D341Med (cell line): ENCODE data around the gene KCNQ2.
"Not testable (repeated sequence)": the region's sequence is repeated elsewhere in the genome, so short reads cannot be mapped to it uniquely, and the experiment has no call there.

Experiments used
- DNase-seq: peaks from one replicate; pipeline ENCODE4 v3.0.0; 2012; ENCODE audit warnings: low spot score

The KCNQ2 gene

DNA sequence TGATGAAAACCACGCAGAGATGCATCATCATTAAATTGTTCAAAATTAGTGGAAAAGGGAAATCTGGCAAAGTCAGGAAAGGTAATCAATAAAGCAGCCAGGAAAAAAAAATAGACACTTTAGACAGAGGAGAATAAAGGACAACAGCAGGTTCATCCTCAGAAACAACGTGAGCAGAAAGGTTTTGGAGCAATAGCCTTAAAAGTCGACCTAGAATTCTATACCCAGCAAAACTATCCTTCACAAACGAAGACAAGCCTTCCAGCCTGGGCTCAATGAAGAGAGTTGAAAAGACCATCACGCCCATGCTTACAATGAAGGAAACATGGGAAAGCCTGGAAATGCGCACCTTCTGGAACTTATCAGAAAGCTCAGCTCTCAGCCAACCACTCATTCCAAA lies 86.6 kb downstream of the KCNQ2 start:
- DNase-seq: no peak

DNA sequence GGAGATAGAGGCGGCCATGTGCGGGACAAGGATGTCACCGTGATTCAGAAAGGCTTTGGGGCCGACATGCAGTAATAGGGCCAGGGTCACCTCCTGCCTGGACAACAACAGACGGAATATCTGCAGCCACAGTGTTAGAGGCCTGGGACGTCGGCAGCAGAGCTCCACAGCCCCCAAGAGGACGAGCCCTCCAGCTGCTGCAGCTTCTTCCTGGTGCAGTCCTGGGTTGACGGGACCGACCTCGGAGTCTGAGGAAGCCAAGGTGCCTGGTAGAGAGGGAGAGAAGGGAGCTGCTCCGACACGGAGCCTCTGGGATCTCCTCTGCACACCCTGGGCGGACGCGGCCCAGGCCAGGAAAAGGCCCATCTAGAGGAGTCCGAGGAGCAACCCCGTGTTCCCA lies 88.1 kb downstream of the KCNQ2 start:
- no peak for DNase-seq

DNA sequence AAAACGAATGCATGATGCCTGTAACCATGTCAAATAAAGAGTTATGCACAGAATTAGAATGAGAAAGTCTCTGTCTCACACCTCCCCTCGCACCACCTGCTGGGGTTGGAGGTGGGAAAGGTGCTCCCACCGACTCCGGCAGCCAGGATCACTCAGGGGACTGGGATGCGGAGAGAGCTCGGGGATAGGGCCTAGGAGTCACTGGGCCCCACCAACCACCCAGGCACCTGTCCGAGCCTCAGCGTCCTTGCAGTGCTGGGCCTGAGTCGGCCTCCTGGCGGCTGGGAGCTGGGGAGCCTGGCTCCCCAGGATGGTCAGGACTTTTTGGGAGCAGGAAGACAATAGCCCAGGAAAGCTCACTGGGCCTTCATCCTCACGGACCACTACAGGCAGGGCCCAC lies 88.9 kb downstream of the KCNQ2 start:
- no peak for DNase-seq

DNA sequence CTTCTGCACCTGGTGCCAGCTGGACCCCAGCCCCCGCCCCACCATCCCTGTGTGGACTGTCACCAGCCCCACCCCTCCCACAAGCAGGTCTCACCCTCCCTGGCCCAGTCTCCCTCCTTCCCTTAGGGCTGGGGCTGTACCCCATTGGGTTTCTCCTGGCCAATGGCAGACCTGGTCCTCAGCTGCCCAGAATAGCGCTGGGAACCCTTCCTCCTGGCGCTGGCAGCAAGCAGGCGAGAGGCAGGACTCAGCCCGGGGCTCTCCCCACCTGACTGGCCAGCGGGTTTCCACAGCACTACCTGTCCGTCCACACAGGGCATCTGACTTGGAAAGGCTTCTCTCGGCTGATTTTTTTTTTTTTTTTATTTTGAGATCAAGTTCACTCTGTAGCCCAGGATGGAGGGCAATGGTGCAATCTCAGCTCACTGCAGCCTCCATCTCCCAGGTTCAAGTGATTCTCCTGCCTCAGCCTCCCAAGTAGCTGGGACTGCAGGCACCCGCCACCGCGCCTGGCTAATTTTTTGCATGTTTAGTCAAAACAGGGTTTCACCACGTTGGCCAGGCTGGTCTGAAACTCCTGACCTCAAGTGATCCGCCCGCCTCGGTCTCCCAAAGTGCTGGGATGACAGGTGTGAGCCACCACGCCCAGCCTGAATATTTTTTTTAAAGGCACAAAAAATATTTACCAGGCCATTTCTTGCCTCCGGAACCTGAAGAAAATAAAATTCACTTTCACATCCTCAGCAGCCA lies 89.7 kb downstream of the KCNQ2 start:
- no peak for DNase-seq

DNA sequence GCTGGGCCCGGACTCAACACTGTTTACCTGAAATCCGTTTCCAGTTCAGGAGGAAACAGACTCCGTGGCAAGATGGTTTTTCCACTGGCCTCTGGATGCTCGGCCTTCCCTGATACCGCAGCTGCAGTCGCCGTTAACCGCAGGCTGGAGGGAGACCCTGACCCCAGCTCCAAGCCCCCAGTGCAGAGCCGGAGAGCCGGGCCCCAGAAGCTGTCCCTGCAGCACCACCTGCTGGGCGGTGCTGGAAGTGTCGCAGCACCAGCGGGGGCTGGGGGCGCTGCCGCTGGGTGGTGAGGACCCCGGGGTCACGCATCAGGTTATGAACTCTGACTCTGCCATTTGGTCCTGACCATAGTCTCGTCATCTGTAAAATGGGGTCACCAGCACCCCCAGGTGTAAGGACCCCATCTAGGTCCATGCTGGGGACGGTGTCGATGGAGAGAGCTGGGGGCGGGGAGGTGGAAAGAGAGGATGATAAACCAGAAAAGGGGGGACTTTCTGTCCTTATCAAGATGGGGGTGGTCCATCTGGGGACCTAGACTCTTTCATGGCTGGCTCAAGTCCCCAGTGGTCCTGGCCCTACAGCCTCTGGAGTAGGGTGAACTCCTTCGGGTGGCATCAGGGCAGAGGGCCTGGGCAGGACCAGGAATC lies 90.5 kb downstream of the KCNQ2 start:
- DNase-seq: peak; percentile 90

DNA sequence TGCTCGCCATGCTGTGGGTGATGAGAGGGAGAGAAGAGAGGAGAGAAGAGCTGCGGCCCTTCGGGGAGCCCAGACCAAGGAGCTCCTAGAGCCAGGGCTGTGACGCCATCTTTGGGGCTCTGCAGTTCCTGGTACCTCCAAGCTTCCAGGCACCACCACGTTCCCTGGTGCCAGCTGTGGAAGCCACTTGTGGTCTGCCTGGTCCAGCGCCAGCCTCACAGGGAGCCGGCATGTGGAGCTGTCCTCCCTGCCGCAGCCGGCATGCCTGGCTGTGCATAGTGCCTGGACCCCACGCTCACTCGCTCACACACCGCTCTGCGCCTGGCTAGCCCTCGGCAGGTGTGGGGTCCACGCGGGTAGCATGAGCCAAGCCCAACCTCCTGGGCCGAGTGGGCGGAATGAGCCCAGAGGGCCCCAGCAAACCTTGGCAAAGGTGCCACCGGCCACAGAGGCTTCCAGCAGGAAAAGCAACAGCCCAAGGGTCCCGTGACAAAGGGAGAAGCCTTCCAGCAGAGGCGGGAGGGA lies 92.0 kb downstream of the KCNQ2 start:
- no peak for DNase-seq

DNA sequence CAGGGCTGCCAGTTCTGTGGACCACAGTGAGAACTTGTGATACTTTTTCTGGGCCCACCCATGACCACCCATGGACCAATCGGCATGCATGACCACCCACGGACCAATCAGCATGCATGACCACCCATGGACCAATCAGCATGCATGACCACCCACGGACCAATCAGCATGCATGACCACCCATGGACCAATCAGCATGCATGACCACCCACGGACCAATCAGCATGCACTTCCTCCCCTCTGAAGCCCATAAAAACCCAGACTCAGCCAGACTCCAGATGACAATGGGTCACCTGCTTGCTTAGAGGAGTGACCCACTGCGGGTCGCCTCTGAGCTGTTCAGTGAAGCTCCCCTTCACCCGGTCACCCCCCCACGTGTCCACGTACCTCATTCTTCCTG lies 92.6 kb downstream of the KCNQ2 start:
- not testable (repeated sequence) for DNase-seq

GRCh38 chr20:63379296-63379695 lies 93.2 kb downstream of the KCNQ2 start:
- no peak for DNase-seq

DNA sequence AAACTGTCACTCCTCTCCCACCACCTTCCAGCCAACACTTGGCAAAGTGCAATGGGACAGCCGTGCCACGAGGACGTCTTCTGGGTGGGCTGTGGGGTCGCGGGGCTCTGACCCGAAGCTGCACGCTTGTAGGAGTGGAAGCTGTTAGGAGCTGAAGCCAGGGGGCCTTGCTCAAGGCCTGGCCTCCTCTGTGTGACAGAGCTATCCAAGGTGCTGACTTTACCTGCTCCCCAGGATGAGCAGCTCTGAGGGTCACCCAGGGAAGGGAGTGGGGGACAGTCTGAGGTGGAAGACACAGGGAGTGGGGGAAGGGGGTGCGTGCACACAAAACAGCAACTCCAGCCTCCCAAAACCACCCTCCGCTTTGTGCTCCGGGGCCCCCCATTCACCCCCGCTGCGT lies 93.8 kb downstream of the KCNQ2 start:
- DNase-seq: no peak

DNA sequence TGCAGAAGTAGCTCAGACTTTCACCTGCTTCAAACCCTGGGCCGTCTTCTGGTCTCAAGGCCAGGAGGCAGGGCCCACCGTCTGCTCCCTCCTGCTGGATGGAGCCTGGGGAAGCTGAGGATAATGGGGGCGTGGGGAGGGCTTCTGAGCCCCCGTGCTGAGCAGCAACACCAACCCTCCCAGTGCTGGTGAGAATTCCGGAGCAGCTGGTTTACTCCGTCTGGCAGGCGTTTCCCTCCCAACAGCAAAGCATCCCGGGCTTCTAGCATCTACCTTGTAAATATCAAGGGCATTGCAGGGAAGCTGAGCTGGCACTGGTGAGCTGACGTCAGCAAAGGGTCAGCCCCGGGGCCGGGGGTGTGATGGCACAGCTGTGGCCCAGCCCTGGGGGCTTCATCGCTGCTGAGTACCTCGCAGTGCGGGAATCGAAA lies 94.5 kb downstream of the KCNQ2 start:
- DNase-seq: no peak

DNA sequence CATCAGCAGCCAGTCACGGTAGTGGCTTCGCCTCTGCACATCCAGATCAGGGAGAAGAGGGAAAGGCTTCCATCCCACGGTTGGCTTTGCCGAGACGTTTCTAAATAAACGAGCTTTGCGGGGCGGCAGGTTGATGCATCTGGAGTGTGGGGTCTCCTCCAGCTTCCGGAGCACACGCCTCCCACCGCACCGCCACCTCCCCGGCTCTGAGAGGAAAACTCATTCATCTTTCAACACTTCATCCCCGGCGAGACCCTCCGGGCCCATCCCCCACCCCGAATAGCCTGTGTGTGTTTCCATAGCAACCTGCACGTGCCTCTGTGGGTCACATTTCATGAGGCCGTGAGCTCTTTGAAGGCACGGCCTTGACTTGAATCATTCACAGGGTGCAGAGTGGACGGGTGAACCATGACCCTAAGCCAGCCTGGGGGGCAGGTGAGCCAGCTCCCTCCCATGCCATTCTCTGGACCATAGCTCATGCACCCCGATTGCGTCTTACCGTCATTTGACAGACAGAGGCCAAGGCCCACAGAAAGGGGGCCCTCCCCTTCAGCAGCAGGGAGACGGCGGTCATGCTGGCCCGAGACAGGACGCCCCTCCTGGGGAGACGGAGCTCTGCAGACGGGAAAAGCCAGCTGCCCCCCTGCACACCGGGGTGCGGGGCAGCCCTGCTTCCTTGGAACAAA lies 95.1 kb downstream of the KCNQ2 start:
- no peak for DNase-seq

DNA sequence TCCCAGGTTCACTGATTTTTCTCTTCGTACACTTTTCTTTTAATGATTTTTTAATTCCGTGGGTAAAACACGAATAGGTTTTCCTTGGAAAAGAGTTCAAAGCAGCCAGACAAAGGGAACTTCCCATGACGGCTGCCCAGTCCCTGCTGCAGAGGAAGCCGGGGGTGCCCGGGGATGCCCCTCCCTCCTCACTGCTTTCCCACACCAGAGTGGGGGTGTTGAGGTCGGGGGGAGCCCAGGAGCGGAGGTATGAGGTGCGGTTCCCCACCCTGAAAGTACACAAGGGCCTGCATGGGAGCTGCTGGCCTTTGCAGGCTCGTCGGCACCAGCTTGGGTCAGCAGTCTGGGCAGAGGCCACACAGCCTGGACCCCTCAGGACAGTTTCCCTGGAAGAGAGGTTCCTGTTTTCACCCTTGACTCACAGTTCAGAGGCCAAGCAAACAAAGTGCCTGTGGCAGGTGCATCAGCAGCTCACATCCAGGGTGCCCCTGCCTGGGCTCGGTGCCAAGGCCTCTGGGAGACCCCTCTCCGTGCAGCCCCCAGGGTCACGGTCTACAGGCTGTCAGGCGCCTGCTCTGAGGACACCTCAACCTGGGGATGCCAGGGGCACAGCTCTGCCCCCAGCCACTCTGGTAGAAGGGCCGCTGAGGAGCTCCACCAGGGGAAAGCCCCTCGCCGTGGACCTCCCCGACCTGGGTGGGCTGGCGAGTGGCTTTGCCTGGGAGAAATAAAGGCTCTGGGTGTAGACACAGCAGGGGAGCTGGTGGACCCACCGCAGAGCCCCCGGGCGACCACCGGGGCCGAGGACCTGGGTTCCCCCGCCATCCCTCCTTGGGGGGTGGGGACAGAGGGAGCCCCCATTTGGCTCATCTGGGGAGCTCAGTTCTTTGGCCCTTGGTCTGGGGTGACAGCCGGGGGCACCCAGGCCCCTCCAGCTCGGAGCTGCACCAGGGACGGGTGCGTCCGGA lies 95.9 kb downstream of the KCNQ2 start:
- DNase-seq: no peak

- DNase-seq: no peak
Measured at GRCh38 chr20:63375438-63375837, 97.0 kb downstream of the KCNQ2 start.

- no peak for DNase-seq
Measured at GRCh38 chr20:63374504-63374903, 98.0 kb downstream of the KCNQ2 start.

GRCh38 chr20:63373996-63374395 lies 98.5 kb downstream of the KCNQ2 start:
- DNase-seq: no peak

DNA sequence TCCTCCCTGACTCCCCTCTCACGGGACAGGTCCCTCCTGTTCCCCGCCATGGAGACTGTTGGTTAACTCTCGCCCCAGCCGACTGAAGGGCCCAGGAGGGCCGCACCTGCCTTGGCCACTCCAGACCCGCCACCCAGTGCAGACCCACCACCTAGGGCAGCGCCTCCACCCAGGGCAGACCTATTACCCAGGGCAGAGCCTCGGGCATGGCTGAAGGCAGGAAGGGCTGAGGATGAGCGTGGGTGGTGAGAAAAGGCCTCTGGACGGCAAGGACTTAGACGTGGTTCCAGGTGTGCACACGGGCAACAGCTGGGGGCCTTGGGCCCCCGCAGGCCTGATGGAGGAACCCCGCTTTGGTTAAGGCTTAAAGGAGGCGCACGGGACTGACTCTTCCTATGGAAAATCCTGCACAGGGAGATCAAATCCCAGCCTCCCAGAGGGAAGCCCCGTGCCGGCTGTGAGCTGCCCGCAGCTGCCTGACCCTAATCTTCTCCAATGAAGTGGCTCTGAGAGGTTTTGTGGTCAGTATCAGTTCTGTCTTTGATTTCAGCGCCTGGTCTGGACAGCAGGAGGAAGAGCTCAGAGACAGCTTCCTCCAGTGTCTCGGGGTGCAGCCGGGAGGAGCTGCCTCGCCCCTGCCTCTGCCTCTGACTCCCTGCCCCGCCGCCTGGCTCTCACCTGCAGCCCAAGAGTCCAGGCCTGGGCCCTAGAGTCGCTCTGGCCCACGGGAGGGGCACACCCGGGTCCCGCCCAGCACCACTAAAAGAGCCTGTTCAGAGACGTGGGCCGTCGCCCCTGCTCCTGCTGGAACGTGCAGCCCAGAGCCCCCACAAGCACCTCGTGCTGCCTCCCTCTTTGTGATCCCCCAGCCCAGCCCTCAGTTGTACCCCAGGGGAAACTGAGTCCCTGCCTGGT lies 99.2 kb downstream of the KCNQ2 start:
- no peak for DNase-seq

DNA sequence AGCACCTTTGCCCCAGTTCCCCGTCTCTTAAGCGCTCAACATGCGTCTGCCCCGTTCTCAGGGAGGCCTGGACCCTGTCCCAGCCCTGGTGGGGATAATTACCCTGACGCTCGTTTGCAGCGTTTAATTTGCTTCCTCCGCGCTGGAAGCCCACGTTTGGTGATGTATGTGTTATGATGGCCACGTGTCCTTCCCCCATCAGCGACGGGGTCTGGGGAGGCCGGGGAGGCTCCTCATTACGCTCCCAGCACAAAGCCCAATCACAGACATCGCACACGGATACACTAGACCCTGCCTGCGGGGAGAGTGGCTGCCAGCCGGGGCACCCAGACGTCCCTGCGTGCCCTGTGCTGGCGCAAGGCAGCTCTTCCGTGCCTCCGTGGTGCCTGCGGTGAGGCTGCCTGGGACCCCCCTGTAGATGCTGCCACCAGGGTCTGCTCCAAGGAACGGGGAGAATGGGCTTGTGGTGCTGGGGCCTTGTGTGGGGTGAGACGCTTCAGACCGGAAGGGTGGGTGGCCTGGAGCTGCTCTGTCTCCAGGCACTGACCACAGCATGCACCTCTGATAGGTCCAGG lies 101.1 kb downstream of the KCNQ2 start:
- DNase-seq: no peak

DNA sequence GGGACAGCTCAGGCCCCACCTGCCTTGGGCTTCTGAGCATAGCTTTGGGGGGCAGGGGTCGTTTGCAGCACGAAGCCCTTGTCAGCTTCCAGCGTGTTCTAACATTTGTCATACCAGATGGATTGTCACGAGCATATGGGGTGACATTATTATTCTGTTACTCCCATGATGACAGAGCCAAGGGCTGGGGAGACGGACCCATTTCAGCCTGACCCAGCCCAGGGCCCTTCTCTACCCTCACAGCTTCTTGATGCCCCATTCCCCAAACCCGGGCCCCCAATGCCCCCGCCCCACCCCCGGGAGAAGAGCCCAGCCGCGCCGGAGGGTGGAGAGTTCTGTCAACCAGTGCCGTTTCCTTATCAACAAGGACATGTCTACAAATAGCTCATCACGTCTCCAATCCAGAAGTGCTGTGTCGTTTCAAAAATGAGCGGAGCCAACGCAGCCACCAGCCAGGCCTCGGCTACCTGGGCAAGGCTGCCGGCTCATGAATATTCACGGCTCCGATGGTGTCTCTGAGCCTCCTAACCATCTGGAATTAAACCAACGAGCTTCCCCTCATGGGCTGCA lies 101.8 kb downstream of the KCNQ2 start:
- DNase-seq: no peak

- DNase-seq: no peak
Measured at GRCh38 chr20:63369724-63370617, 102.5 kb downstream of the KCNQ2 start.
